GM12875 (cell line): ENCODE data around the gene RNF212.
"Not testable (repeated sequence)": the region's sequence is repeated elsewhere in the genome, so short reads cannot be mapped to it uniquely, and the experiment has no call there.

ENCODE experiments used
- H3K4me3 ChIP-seq: one replicate; pipeline ENCODE4 v1.5.1; 2011; ENCODE audit warnings: low read depth, low read length, control low read depth
- TF ChIP-seq, protein P1 (sequence below): IDR thresholded peaks from 2 replicates; pipeline ENCODE4 v1.5.1; 2011; ENCODE audit warnings: low read depth, mild to moderate bottlenecking, control low read depth, inconsistent platforms, low read length, moderate library complexity, borderline replicate concordance; ENCODE audit not compliant: insufficient read depth

Gene RNF212

DNA sequence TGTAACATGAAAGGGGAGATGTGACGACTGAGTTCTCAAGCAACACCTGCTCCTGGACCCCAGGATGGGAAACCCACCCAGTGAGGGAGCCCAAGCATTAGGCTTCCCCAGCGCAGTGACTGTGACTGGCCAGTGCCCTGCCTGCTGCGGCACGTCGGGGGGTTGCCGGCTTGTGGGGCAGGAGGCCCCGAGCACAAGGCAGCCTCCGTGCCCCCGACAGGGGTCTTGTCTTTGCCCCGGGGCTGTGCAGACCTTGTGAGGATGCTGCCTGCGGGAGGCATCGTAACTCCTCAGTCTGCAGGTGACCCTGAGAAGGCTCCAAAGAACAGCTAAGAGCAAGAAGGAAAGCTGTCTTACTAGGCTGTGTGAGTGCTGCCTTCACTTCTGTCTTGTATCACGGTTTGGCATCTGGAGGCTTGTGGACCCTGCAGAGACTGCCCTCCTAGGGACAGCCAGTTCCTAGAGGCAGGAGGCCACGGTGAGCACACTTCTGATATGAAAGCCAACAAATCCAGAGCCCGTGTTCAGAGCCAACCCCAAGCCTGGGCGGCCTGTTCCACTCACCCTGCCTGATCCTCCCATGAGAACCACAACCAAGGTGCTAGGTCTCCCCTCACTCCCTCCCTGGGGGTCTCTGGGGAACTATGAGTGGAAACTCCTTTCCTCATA, 54.2 kb downstream of the RNF212 start:
- TF ChIP-seq, protein P1, sequence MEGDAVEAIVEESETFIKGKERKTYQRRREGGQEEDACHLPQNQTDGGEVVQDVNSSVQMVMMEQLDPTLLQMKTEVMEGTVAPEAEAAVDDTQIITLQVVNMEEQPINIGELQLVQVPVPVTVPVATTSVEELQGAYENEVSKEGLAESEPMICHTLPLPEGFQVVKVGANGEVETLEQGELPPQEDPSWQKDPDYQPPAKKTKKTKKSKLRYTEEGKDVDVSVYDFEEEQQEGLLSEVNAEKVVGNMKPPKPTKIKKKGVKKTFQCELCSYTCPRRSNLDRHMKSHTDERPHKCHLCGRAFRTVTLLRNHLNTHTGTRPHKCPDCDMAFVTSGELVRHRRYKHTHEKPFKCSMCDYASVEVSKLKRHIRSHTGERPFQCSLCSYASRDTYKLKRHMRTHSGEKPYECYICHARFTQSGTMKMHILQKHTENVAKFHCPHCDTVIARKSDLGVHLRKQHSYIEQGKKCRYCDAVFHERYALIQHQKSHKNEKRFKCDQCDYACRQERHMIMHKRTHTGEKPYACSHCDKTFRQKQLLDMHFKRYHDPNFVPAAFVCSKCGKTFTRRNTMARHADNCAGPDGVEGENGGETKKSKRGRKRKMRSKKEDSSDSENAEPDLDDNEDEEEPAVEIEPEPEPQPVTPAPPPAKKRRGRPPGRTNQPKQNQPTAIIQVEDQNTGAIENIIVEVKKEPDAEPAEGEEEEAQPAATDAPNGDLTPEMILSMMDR, result no peak
- H3K4me3 ChIP-seq, result no peak overlapping the region

- TF ChIP-seq, protein P1, result no peak
- no peak overlapping the region for H3K4me3 ChIP-seq
Observed at GRCh38 chr4:1058198-1058996, 55.0 kb downstream of the RNF212 start.

GRCh38 chr4:1057403-1057745, 56.0 kb downstream of the RNF212 start:
- TF ChIP-seq, protein P1, result no peak
- no peak overlapping the region for H3K4me3 ChIP-seq

GRCh38 chr4:1056671-1057402, 56.5 kb downstream of the RNF212 start:
- TF ChIP-seq, protein P1, result no peak
- H3K4me3 ChIP-seq, result no peak overlapping the region

- no peak overlapping the region for H3K4me3 ChIP-seq
- TF ChIP-seq, protein P1, result no peak
Observed at GRCh38 chr4:1055721-1056590, 57.4 kb downstream of the RNF212 start.

DNA sequence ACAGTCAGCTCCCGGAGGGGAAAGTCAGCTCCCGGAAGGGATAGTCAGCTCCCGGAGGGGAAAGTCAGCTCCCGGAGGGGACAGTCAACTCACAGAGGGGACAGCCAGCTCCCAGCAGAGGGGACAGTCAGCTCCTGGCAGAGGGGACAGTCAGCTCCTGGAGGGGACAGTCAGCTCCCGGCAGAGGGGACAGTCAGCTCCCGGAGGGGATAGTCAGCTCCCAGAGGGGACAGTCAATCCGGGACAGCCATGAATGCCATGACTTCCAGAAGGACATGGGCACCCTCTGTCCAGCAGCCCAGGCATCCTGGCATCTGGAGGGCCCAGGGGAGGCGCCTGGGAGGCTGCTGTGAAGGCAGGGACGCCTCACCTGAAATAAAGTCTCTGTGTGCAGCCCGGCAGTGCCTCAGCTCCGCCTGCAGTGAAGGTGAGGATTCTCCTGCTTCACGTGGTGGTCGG, 58.1 kb downstream of the RNF212 start:
- H3K4me3 ChIP-seq, result not testable (repeated sequence)

DNA sequence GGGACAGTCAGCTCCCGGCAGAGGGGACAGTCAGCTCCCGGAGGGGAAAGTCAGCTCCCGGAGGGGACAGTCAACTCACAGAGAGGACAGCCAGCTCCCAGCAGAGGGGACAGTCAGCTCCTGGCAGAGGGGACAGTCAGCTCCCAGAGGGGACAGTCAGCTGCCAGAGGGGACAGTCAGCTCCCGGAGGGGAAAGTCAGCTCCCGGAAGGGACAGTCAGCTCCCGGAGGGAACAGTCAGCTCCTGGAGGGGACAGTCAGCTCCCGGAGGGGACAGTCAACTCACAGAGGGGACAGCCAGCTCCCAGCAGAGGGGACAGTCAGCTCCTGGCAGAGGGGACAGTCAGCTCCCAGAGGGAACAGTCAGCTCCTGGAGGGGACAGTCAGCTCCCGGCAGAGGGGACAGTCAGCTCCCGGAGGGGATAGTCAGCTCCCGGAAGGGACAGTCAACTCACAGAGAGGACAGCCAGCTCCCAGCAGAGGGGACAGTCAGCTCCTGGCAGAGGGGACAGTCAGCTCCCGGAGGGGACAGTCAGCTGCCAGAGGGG, 58.6 kb downstream of the RNF212 start:
- not testable (repeated sequence) for H3K4me3 ChIP-seq

DNA sequence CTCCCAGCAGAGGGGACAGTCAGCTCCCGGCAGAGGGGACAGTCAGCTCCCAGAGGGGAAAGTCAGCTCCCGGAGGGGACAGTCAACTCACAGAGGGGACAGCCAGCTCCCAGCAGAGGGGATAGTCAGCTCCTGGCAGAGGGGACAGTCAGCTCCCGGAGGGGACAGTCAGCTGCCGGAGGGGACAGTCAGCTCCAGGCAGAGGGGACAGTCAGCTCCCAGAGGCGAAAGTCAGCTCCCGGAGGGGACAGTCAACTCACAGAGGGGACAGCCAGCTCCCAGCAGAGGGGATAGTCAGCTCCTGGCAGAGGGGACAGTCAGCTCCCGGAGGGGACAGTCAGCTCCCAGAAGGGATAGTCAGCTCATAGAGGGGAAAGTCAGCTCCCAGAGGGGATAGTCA, 59.5 kb downstream of the RNF212 start:
- not testable (repeated sequence) for H3K4me3 ChIP-seq
